Right lobe of liver (tissue), 4 donors: ENCODE measurements around the gene ACSF3.

Experiments used
- POLR2A ChIP-seq: fragments of 450-650 bp; IDR thresholded peaks from one replicate; pipeline ENCODE4 v1.6.1; 2017; ENCODE audit warnings: antibody characterized with exemption, mild to moderate bottlenecking
- TF ChIP-seq, protein P1 (sequence below), 4 donors: fragments of 200-600 bp in 3 of 4; fragments of 450-650 bp in 1 of 4; IDR thresholded peaks; one replicate each; pipeline versions ENCODE4 v1.5.1 to v1.8.0; 2016 to 2022; ENCODE audit warnings: antibody characterized with exemption in 4 of 4, mild to moderate bottlenecking in 2 of 4
- donor health status: DM: no; HTN: no; CAD: no.
- donor health status: DM: no; HTN: no; CAD: no.
- donor health status: DM: no; HTN: yes; CAD: no.

DNA sequence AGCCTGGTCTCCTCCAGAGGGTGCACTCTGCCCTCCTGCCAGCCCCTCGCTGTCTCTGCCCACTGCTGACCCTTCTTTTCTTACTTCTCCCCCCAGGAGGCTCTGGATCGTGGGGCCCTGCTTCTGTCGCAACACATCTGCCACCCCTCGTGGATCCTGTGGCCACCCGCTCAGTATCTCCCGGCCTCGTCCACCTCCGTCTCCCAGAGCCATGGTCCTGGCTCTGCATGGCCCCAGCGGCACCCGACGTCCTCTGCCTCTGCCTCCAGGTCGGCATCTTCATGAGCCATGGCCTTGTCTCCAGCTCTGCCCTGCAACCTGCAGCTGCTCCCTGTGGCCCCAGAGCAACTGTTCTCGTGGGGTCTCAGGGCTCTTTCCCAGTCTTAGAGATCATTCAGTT, 12.1 kb upstream of the ACSF3 start:
- TF ChIP-seq, protein P1, sequence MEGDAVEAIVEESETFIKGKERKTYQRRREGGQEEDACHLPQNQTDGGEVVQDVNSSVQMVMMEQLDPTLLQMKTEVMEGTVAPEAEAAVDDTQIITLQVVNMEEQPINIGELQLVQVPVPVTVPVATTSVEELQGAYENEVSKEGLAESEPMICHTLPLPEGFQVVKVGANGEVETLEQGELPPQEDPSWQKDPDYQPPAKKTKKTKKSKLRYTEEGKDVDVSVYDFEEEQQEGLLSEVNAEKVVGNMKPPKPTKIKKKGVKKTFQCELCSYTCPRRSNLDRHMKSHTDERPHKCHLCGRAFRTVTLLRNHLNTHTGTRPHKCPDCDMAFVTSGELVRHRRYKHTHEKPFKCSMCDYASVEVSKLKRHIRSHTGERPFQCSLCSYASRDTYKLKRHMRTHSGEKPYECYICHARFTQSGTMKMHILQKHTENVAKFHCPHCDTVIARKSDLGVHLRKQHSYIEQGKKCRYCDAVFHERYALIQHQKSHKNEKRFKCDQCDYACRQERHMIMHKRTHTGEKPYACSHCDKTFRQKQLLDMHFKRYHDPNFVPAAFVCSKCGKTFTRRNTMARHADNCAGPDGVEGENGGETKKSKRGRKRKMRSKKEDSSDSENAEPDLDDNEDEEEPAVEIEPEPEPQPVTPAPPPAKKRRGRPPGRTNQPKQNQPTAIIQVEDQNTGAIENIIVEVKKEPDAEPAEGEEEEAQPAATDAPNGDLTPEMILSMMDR (IDR thresholded peaks at IDR 0.05): no peak
- TF ChIP-seq POLR2A: no peak
